Calu3 (cell line): ENCODE results near the gene RUVBL1. TPM values are rescaled to one million over a fixed set of nuclear protein-coding genes. Genes with fewer than 3 reads are reported as not detected.
"Not testable (repeated sequence)": the region's sequence is repeated elsewhere in the genome, so short reads cannot be mapped to it uniquely, and the experiment has no call there.

Source experiments
- BruUV-seq: library from RNA; stranded (reverse); fragments of 400-500 nt; replicated peaks from 2 replicates; lab custom pipeline; 2021; lab: Mats Ljungman, UMichigan
- CTCF ChIA-PET: fragments of 300-600 bp; sonication (Branson Sonifier 250); formaldehyde crosslinking; loops from one replicate; lab custom pipeline; 2022; ENCODE audit warnings: antibody characterized with exemption; lab: Charles Lee
- DNase-seq: peaks from one replicate; pipeline ENCODE4 v3.0.0; 2022
- H3K27ac Mint-ChIP-seq: one replicate; pipeline ENCODE4 v1.8.0; 2022; ENCODE audit warnings: mixed read lengths; ENCODE audit not compliant: unreplicated experiment
- H3K27me3 Mint-ChIP-seq: one replicate; pipeline ENCODE4 v1.8.0; 2022; ENCODE audit warnings: mixed read lengths; ENCODE audit not compliant: unreplicated experiment
- H3K36me3 Mint-ChIP-seq: one replicate; pipeline ENCODE4 v1.8.0; 2022; ENCODE audit warnings: mild to moderate bottlenecking, moderate library complexity, mixed read lengths; ENCODE audit not compliant: insufficient read depth, unreplicated experiment
- H3K4me1 Mint-ChIP-seq: one replicate; pipeline ENCODE4 v1.8.0; 2022; ENCODE audit warnings: mild to moderate bottlenecking, low read depth, mixed read lengths; ENCODE audit not compliant: unreplicated experiment
- H3K4me3 Mint-ChIP-seq: one replicate; pipeline ENCODE4 v1.8.0; 2022; ENCODE audit warnings: mild to moderate bottlenecking, low read depth, moderate library complexity, mixed read lengths; ENCODE audit not compliant: unreplicated experiment
- H3K9me3 Mint-ChIP-seq: one replicate; pipeline ENCODE4 v1.8.0; 2022; ENCODE audit warnings: low read depth, mixed read lengths; ENCODE audit not compliant: unreplicated experiment
- intact Hi-C: fragments of 100-400 bp; cut with micrococcal nuclease; formaldehyde crosslinking; loops from one replicate; pipeline ENCODE4 v1.10.0; 2022; ENCODE audit not compliant: unreplicated experiment
- total RNA-seq: library from RNA; stranded (reverse); gene quantifications from 2 replicates; pipeline ENCODE4 v1.2.3, GENCODE V29; 2022
- TF ChIP-seq, protein P1 (sequence below): fragments of 200-600 bp; IDR thresholded peaks from one replicate; pipeline ENCODE4 v1.8.0; 2022; ENCODE audit warnings: antibody characterized with exemption; ENCODE audit not compliant: unreplicated experiment

RUVBL1 gene
- total RNA-seq, 1 experiment from 2014 or later: 167 TPM

DNA sequence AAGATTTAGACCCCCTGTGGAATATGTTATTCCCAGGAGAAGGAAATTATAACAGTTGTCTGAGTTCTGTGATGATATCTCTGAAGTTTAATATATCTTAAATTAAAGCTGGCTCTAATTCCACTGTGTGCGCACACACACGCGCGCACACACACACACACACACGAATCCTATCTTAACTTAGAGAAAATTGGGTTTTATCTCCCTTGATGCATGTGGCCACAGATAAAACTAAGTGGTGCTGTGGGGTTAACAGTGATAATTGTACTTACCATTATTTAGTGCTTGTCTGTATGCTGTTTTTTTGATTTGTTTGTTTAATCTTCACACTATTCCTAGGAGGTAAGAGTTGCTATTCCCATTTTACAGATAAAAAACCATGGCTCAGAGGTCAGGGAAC, 37.0 kb upstream of the RUVBL1 start:
- Mint-ChIP-seq H3K9me3 (peaks cover 4% of the 10 kb centered on the region), H3K36me3 (peaks cover 8% of the 10 kb centered on the region), H3K4me1 (no peaks in the 10 kb centered on the region), H3K27ac (no peak overlapping the region), H3K27me3 (no peaks in the 10 kb centered on the region), H3K4me3 (no peak overlapping the region)
- TF ChIP-seq, protein P1, sequence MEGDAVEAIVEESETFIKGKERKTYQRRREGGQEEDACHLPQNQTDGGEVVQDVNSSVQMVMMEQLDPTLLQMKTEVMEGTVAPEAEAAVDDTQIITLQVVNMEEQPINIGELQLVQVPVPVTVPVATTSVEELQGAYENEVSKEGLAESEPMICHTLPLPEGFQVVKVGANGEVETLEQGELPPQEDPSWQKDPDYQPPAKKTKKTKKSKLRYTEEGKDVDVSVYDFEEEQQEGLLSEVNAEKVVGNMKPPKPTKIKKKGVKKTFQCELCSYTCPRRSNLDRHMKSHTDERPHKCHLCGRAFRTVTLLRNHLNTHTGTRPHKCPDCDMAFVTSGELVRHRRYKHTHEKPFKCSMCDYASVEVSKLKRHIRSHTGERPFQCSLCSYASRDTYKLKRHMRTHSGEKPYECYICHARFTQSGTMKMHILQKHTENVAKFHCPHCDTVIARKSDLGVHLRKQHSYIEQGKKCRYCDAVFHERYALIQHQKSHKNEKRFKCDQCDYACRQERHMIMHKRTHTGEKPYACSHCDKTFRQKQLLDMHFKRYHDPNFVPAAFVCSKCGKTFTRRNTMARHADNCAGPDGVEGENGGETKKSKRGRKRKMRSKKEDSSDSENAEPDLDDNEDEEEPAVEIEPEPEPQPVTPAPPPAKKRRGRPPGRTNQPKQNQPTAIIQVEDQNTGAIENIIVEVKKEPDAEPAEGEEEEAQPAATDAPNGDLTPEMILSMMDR: no peak
- DNase-seq: no peak
- CTCF ChIA-PET: no interaction called here
- BruUV-seq: no TSS peak
- intact Hi-C loops: no loop called here

- H3K27ac Mint-ChIP-seq: no peak overlapping the region
- CTCF ChIA-PET: no interaction called here
- BruUV-seq: no TSS peak
- DNase-seq: no peak
- peaks cover 24% of the 10 kb centered on the region for H3K4me1 Mint-ChIP-seq
- peaks cover 8% of the 10 kb centered on the region for H3K9me3 Mint-ChIP-seq
- H3K36me3 Mint-ChIP-seq: peaks cover 28% of the 10 kb centered on the region
- H3K27me3 Mint-ChIP-seq: no peaks in the 10 kb centered on the region
- no peak overlapping the region for H3K4me3 Mint-ChIP-seq
- TF ChIP-seq, protein P1: no peak
- intact Hi-C loops: no loop called here
Observed at GRCh38 chr3:128155616-128156360, 32.2 kb upstream of the RUVBL1 start.

GRCh38 chr3:128154354-128154753, 30.7 kb upstream of the RUVBL1 start:
- H3K27me3 Mint-ChIP-seq, intact Hi-C loops, DNase-seq, H3K9me3 Mint-ChIP-seq: not testable (repeated sequence)
- Mint-ChIP-seq H3K27ac (peak overlapping the region; percentile 61), H3K4me1 (peaks cover 24% of the 10 kb centered on the region), H3K36me3 (peaks cover 26% of the 10 kb centered on the region), H3K4me3 (peak overlapping the region; percentile 88)
- BruUV-seq: TSS peak; percentile 36
- CTCF ChIA-PET: interaction anchor here (0.6 to 1.8 kb wide), 5 partner anchors 21 to 1056 kb away, joined by 3 to 7 read pairs (median 4); no protein-coding TSS in a partner anchor

GRCh38 chr3:128153156-128154041, 29.8 kb upstream of the RUVBL1 start, which contains the start of gene EEFSEC:
TSS of gene EEFSEC (plus strand) at chr3:128153481. CDS start at chr3:128153508, 27 bp downstream.
- BruUV-seq: no TSS peak
- CTCF ChIA-PET: interaction anchor here (0.6 to 1.8 kb wide), 6 partner anchors 20 to 1057 kb away, joined by 3 to 7 read pairs (median 4); no protein-coding TSS in a partner anchor
- peak; percentile 97 for DNase-seq

More at GRCh38 chr3:128153156-128154041, 29.8 kb upstream of the RUVBL1 start, which contains the start of gene EEFSEC:
- Mint-ChIP-seq H3K27me3 (no peaks in the 10 kb centered on the region), H3K4me1 (peaks cover 24% of the 10 kb centered on the region), H3K4me3 (peak within 1 kb of the TSS; percentile 88), H3K27ac (peak within 1 kb of the TSS; percentile 85), H3K36me3 (peaks cover 25% of the 10 kb centered on the region), H3K9me3 (peaks cover 8% of the 10 kb centered on the region)
- intact Hi-C loops: loop anchor here (2.0 kb wide), 1 partner anchor 31 kb away; the partner anchor contains the start of gene RUVBL1
- TF ChIP-seq, protein P1: no peak
